GM12875 (cell line): ENCODE data around the gene PFKFB2.

ENCODE experiments used
- H3K4me3 ChIP-seq: one replicate; pipeline ENCODE4 v1.5.1; 2011; ENCODE audit warnings: low read depth, low read length, control low read depth
- TF ChIP-seq, protein P1 (sequence below): IDR thresholded peaks from 2 replicates; pipeline ENCODE4 v1.5.1; 2011; ENCODE audit warnings: low read depth, mild to moderate bottlenecking, control low read depth, inconsistent platforms, low read length, moderate library complexity, borderline replicate concordance; ENCODE audit not compliant: insufficient read depth

Gene PFKFB2

DNA sequence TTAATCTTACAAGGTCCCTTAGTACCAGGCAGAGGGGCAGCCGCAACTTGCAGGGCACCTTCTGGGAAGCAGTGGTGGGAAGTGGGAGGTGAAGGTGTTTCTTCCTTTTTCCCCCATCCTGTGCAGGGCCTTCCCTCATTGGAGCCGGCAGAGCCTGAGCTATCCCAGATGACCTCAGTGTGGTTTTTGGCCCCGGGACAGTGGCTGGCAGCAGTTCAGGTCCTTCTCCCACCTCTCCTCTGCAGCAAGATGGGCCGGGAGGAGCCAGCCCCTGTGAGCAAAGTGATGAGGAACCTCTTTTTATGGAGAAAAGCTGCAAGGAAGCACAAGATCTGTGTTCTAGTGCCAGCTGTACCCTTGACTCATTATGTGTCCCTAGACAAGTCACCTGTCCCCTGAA is 6.8 kb downstream of the PFKFB2 start:
- TF ChIP-seq, protein P1, sequence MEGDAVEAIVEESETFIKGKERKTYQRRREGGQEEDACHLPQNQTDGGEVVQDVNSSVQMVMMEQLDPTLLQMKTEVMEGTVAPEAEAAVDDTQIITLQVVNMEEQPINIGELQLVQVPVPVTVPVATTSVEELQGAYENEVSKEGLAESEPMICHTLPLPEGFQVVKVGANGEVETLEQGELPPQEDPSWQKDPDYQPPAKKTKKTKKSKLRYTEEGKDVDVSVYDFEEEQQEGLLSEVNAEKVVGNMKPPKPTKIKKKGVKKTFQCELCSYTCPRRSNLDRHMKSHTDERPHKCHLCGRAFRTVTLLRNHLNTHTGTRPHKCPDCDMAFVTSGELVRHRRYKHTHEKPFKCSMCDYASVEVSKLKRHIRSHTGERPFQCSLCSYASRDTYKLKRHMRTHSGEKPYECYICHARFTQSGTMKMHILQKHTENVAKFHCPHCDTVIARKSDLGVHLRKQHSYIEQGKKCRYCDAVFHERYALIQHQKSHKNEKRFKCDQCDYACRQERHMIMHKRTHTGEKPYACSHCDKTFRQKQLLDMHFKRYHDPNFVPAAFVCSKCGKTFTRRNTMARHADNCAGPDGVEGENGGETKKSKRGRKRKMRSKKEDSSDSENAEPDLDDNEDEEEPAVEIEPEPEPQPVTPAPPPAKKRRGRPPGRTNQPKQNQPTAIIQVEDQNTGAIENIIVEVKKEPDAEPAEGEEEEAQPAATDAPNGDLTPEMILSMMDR: no peak
- no peak overlapping the region for H3K4me3 ChIP-seq

DNA sequence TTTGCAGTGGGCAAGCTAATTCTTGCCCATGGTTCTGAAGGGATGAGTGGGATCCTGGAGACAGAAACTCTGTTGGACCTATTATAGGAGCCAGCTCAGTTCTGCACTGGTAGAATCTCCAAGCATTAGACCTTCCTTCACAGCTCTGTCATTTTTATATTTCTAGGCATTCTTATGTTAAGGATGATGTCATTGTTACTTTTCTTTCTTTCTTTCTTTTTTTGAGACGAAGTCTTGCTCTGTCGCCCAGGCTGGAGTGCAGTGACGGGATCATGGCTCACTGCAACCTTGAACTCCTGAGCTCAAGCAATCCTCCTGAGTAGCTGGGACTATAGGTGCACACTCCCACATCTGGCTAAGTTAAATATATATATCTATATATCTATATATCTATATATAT is 7.5 kb downstream of the PFKFB2 start:
- TF ChIP-seq, protein P1: no peak
- no peak overlapping the region for H3K4me3 ChIP-seq

DNA sequence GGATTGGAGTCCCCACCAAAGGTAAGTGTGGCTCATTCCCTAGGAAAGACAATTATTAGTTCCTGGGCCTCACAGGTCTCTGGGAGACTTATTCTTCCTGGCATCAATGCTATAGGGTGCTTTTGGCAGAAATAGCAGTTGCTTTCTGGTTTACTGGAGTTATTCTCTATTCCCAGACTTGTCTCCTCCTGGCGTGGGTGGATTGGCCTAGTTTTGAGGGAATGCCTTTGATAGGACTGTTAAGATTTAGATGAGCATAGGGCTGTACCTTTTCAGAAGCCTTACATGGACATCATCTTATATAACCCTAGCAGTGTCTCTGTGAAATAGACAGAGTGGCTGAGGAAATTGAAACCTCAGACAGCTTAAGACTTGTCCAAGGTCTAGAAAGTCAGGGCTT is 9.0 kb downstream of the PFKFB2 start:
- H3K4me3 ChIP-seq: no peak overlapping the region
- TF ChIP-seq, protein P1: no peak

DNA sequence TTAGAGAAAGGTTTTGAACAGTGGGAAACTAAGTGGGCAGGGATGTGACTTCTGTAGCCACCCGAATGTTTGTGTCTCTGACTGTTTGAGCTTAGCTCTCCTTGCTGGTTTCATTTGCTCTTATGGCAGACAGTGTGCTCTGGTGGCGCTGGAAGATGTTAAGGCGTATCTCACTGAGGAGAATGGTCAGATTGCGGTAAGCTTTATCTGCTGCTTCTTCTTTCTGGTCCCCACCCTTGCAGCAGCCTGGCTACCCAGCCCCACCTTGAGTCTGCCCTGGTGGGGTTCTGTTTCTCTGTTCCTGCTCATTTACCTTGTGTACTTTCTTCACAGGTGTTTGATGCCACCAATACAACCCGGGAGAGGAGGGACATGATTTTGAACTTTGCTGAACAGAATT is 9.9 kb downstream of the PFKFB2 start:
- no peak overlapping the region for H3K4me3 ChIP-seq
- TF ChIP-seq, protein P1: no peak

DNA sequence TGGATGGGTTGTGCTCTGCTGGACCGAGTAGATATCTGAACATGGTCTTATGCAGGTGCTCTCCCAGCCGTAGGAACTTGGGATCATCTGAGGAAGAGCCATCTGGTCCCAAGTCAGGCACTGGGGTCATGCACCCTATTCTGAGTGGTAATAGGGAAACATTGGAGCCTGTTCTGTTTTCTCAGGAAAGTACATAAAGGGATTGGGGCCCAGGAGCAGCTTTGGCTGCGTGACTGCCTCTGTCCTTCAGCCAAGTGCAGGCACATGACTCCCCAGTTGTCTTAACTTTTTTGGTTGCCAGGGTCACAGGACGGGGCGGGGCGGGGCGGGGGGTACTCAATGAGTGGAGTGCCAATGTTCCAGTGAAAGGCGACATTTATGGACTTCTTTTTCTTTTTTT is 11.5 kb downstream of the PFKFB2 start:
- H3K4me3 ChIP-seq: no peak overlapping the region
- TF ChIP-seq, protein P1: no peak

DNA sequence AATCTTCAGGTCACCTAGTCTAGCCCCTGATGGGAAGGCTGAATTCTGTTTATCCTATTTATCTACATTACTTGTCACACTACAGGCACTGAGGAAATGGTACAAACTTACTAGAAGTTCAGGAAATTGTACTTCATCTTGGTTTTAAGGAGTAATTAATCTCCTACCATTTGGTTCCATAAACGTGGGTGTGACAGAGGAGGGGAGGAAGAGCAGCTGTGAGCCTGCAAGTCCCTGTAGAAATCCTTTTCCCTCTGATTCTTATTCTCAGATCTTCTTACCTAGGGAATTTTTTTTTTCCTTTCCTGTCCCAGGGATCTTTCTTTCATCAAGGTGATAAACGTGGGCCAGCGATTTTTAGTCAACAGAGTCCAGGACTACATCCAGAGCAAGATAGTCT is 14.1 kb downstream of the PFKFB2 start:
- H3K4me3 ChIP-seq: no peak overlapping the region
- TF ChIP-seq, protein P1: no peak

DNA sequence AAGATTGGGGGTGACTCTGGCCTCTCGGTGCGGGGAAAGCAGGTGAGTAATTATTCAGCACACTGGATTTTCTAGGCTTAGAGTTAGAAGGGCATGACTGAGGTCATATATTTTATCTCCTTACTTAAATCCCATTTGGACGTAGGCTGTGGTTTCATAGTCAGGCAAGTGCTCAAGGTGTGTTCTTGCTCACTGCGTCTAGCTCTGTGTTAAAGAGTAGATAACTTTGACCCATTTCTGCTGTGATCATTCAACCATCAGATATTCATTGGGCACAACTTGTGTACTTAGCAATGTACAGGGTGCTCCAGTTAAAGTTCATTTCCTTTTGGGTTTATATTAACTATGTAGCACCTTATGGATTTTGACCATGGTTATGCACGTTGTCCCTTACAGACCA is 14.6 kb downstream of the PFKFB2 start:
- no peak overlapping the region for H3K4me3 ChIP-seq
- TF ChIP-seq, protein P1: no peak
